H1 (cell line): Measurements from ENCODE around the gene CLDN12.
A peak's percentile ranks its signal among the peaks of the same experiment; 100 is the strongest.

Experiments
- GABPA ChIP-seq: IDR thresholded peaks from 2 replicates; pipeline ENCODE4 v1.6.1; 2011; ENCODE audit warnings: mild to moderate bottlenecking, low read length, moderate library complexity, borderline replicate concordance; ENCODE audit not compliant: insufficient read depth
- NRF1 ChIP-seq: IDR thresholded peaks from 2 replicates; pipeline ENCODE4 v1.6.1; 2011; ENCODE audit warnings: mild to moderate bottlenecking, low read depth, low read length, improper control_type of control experiment
- POLR2AphosphoS5 ChIP-seq: IDR thresholded peaks from 2 replicates; pipeline ENCODE4 v1.6.1; 2011; ENCODE audit warnings: low read depth, low read length
- POU5F1 ChIP-seq: IDR thresholded peaks from 2 replicates; pipeline ENCODE4 v1.6.1; 2011; ENCODE audit warnings: low read depth, mild to moderate bottlenecking, low read length, moderate library complexity
- TAF1 ChIP-seq: IDR thresholded peaks from 2 replicates; pipeline ENCODE4 v1.6.1; 2011; ENCODE audit warnings: mild to moderate bottlenecking, low read depth, low read length
- TCF12 ChIP-seq: IDR thresholded peaks from 2 replicates; pipeline ENCODE4 v1.6.1; 2011; ENCODE audit warnings: low read depth, mild to moderate bottlenecking, low read length
- YY1 ChIP-seq: IDR thresholded peaks from 2 replicates; pipeline ENCODE4 v1.6.1; 2011; ENCODE audit warnings: low read depth, mild to moderate bottlenecking, low read length
- TF ChIP-seq, protein P1 (sequence below), 3 experiments: IDR thresholded peaks; 1 replicate in 2 of 3; 2 replicates in 1 of 3; pipeline versions ENCODE4 v1.5.1 to v1.6.1; 2011; ENCODE audit warnings: low read length in 3 of 3, mild to moderate bottlenecking in 3 of 3, inconsistent platforms in 2 of 3, low read depth in 1 of 3, moderate library complexity in 1 of 3; ENCODE audit not compliant: insufficient read depth in 1 of 3; ENCODE audit errors: control extremely low read depth in 1 of 3

DNA sequence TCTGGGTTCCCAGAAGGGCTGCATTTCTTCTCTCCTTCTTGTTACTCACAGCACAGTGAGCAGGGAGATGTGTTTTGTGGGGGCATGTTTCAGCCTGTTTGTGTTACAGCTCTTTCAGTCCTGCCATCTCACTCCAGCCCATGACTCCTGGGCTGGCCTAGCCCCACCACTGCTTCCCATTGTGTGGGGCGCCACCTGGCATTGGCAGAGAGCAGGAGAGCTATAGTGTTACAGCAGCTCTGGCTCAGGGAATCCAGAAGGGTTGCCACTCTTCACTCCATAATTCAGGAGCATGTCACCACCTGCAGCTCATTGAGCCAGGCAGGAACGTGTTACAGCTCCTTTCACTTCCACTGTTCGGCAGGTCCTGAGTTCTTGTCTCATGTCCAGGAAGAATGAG is 30.0 kb downstream of the CLDN12 start:
- TF ChIP-seq POU5F1 (no peak), POLR2AphosphoS5 (no peak), GABPA (no peak), YY1 (no peak), NRF1 (no peak), TCF12 (no peak), TAF1 (no peak)
- TF ChIP-seq, protein P1, sequence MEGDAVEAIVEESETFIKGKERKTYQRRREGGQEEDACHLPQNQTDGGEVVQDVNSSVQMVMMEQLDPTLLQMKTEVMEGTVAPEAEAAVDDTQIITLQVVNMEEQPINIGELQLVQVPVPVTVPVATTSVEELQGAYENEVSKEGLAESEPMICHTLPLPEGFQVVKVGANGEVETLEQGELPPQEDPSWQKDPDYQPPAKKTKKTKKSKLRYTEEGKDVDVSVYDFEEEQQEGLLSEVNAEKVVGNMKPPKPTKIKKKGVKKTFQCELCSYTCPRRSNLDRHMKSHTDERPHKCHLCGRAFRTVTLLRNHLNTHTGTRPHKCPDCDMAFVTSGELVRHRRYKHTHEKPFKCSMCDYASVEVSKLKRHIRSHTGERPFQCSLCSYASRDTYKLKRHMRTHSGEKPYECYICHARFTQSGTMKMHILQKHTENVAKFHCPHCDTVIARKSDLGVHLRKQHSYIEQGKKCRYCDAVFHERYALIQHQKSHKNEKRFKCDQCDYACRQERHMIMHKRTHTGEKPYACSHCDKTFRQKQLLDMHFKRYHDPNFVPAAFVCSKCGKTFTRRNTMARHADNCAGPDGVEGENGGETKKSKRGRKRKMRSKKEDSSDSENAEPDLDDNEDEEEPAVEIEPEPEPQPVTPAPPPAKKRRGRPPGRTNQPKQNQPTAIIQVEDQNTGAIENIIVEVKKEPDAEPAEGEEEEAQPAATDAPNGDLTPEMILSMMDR (IDR thresholded peaks at IDR 0.05; ENCODE audit: control extremely low read depth in 1 of 3, insufficient read depth in 1 of 3, low read depth in 1 of 3, low read length in 3 of 3) = peak; percentile 1 to 10 (median 6); a peak in 2 of 4 replicates
